Epithelial cell of esophagus (primary cell): Measurements from ENCODE around the gene S100A11.
A peak's percentile ranks its signal among the peaks of the same experiment; 100 is the strongest.

ENCODE experiments used
- DNase-seq: peaks from one replicate; pipeline ENCODE4 v3.0.0; 2010; ENCODE audit warnings: low read depth
- H3K4me3 ChIP-seq: 2 replicates; pipeline ENCODE4 v1.5.1; 2011; ENCODE audit warnings: mild to moderate bottlenecking, low read length, control low read depth
- CTCF ChIP-seq: IDR thresholded peaks from 2 replicates; pipeline ENCODE4 v1.5.1; 2011; ENCODE audit warnings: low read depth, mild to moderate bottlenecking, low read length, control low read depth, inconsistent platforms; ENCODE audit not compliant: insufficient read depth; ENCODE audit errors: missing control alignments

Gene S100A11

GRCh38 chr1:152048416-152049009 lies 11.7 kb upstream of the S100A11 start:
- TF ChIP-seq CTCF, result no peak
- peak overlapping the region; percentile 36 for H3K4me3 ChIP-seq
- peak; percentile 99 for DNase-seq

- TF ChIP-seq CTCF, result no peak
- DNase-seq, result peak; percentile 99
- H3K4me3 ChIP-seq, result peak overlapping the region; percentile 36
Observed at GRCh38 chr1:152047730-152048415, 11.1 kb upstream of the S100A11 start.

DNA sequence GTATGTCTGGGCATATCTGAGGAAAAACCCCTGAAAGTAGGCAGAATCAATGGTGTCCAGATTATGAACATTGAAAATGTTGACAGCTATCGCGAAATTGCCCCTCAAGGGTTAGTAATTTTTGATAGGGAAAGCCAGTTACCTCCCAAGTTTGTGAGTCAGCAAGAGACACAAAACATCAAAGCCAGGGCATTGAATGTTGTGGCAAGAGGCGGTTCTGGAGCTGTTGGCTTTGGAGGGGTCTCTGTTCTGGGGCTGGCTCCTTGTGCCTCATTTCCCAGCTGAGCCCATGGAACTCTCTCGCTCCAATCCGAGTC lies 10.6 kb upstream of the S100A11 start:
- H3K4me3 ChIP-seq, result peak overlapping the region; percentile 24
- TF ChIP-seq CTCF, result no peak
- no peak for DNase-seq

DNA sequence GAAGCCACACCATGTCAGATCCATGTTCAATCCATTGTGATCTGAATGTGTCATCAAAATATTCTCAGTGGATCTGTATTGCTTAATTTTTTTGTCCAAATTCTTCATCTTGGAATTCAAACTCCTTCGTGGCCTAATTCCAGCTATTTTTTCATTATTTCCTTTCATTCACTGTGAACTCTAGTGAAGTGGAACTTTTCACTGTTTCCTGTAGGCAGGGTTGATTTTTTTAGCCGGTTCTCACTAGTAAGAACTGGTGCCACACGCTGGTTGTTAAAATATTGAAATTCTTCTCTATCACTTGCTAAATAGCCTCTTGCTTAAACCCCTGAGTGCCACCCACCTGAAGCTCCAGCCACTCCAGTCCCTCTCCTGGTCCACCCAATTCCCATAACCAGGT lies 7.6 kb upstream of the S100A11 start:
- no peak overlapping the region for H3K4me3 ChIP-seq
- no peak for TF ChIP-seq CTCF
- DNase-seq, result no peak

DNA sequence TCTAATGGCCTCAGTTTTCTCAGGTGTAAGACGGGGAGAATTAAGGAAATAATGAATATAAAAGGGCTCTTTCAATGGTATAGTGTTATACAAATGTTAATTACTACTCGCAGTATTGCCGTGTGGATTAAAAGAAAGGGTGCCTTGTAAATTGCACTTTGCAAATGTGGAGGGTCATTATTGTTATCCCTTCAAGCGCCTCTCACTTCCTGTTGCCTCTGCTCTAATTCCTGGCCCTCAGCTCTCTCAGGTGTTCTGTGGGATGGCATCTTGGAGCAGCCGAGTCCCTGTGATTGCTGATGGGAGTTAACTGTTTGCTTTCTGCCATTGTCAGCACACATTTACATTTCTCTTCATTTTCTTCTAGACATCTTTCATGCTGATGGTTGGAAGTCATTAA lies 7.1 kb upstream of the S100A11 start:
- no peak for TF ChIP-seq CTCF
- no peak for DNase-seq

GRCh38 chr1:152042030-152042429 lies 5.2 kb upstream of the S100A11 start:
- H3K4me3 ChIP-seq, result no peak overlapping the region
- TF ChIP-seq CTCF, result no peak
- no peak for DNase-seq

More for the DNA sequence above, 7.1 kb upstream of the S100A11 start:
- no peak overlapping the region for H3K4me3 ChIP-seq

- H3K4me3 ChIP-seq, result no peak overlapping the region
- no peak for TF ChIP-seq CTCF
- DNase-seq, result no peak
Observed at GRCh38 chr1:152039886-152040285, 3.1 kb upstream of the S100A11 start.
